GM03348 (cell line): ENCODE results near the gene CST3.

Experiments used
- DNase-seq: peaks from one replicate; pipeline ENCODE4 v3.0.0; 2012; ENCODE audit warnings: low spot score

CST3 gene

GRCh38 chr20:23602241-23602640 is 35.5 kb downstream of the CST3 start:
- DNase-seq, result peak; percentile 2

- DNase-seq, result no peak
These were observed 36.0 kb downstream of the CST3 start for GRCh38 chr20:23601715-23602114.

- no peak for DNase-seq
These were observed 39.3 kb downstream of the CST3 start for GRCh38 chr20:23598481-23598880.

GRCh38 chr20:23596579-23597250 is 41.0 kb downstream of the CST3 start:
- DNase-seq, result no peak

GRCh38 chr20:23595941-23596340 is 41.8 kb downstream of the CST3 start:
- no peak for DNase-seq

GRCh38 chr20:23588434-23589403 is 49.0 kb downstream of the CST3 start:
- DNase-seq, result peak; percentile 2

GRCh38 chr20:23587631-23588030 is 50.1 kb downstream of the CST3 start:
- DNase-seq, result no peak

GRCh38 chr20:23586735-23587525 is 50.8 kb downstream of the CST3 start:
- peak; percentile 2 for DNase-seq

- DNase-seq, result peak; percentile 2
These were observed 51.7 kb downstream of the CST3 start for GRCh38 chr20:23585808-23586734.

- no peak for DNase-seq
These were observed 52.3 kb downstream of the CST3 start for GRCh38 chr20:23585449-23585807.

- DNase-seq, result no peak
These were observed 53.1 kb downstream of the CST3 start for GRCh38 chr20:23584434-23585199.
